Thyroid gland (tissue), 4 donors: ENCODE data around the gene RNF224. TPM values are rescaled to one million over a fixed set of nuclear protein-coding genes. Genes with fewer than 3 reads are reported as not detected.

Experiments used
- DNase-seq, 2 donors: peaks; one replicate each; pipeline ENCODE4 v3.0.0-alpha.2; 2019
- H3K27ac ChIP-seq, 3 donors: fragments of 200-600 bp; sonication (generic); 1 replicate in 2 of 3; 2 replicates in 1 of 3; pipeline ENCODE4 v1.5.1; 2016 to 2019; ENCODE audit warnings: mild to moderate bottlenecking in 1 of 3, moderate library complexity in 1 of 3
- H3K27me3 ChIP-seq: fragments of 200-600 bp; sonication (generic); one replicate; pipeline ENCODE4 v1.5.1; 2019
- H3K36me3 ChIP-seq, 2 donors: fragments of 200-600 bp; sonication (generic); one replicate each; pipeline ENCODE4 v1.5.1; 2016 to 2019
- H3K4me1 ChIP-seq, 2 donors: fragments of 200-600 bp; sonication (generic); one replicate each; pipeline ENCODE4 v1.5.1; 2017 to 2019
- H3K4me3 ChIP-seq, 3 donors: fragments of 200-600 bp; sonication (generic); replicated peaks in 1 of 3; 1 replicate in 2 of 3; 2 replicates in 1 of 3; pipeline ENCODE4 v1.5.1; 2016; ENCODE audit warnings: mild to moderate bottlenecking in 1 of 3
- H3K9me3 ChIP-seq: fragments of 200-600 bp; sonication (generic); one replicate; pipeline ENCODE4 v1.5.1; 2017
- POLR2A ChIP-seq, 2 donors: fragments of 450-650 bp; IDR thresholded peaks; one replicate each; pipeline ENCODE4 v1.6.1; 2017; ENCODE audit warnings: antibody characterized with exemption in 2 of 2, mild to moderate bottlenecking in 2 of 2, moderate library complexity in 1 of 2
- WGBS, 2 donors: methylation state at CpG; one replicate each; pipeline ENCODE4 v1.1.5; 2017; 5-methylcytosine and 5-hydroxymethylcytosine counted together
- intact Hi-C: fragments of 100-400 bp; cut with DNase I; formaldehyde crosslinking; loops from one replicate; pipeline ENCODE4 v1.15.1; 2023
- total RNA-seq, 4 donors: library from RNA; depleted of rRNA; stranded (reverse); fragments of >200 nt; gene quantifications; one replicate each; pipeline ENCODE4 v1.2.3, GENCODE V29; 2016
- TF ChIP-seq, protein P1 (sequence below), 6 experiments: fragments of 200-600 bp in 3 of 6; fragments of 450-650 bp in 3 of 6; sonication (generic) in 3 of 6; IDR thresholded peaks; one replicate each; pipeline ENCODE4 v1.5.1; 2016 to 2019; ENCODE audit warnings: antibody characterized with exemption in 6 of 6, mild to moderate bottlenecking in 2 of 6, inconsistent platforms in 1 of 6, moderate library complexity in 1 of 6

The RNF224 gene
- total RNA-seq, 4 donors from 2014 or later = 0.33 to 0.81 TPM; not detected in 2

GRCh38 chr9:137185921-137186320 lies 41.4 kb upstream of the RNF224 start:
- H3K9me3 ChIP-seq = no peaks in the 10 kb centered on the region
- no peak overlapping the region for H3K4me3 ChIP-seq
- intact Hi-C loops = loop anchor here (5.0 kb wide), 1 partner anchor 41 kb away; the partner anchor contains the start of genes CYSRT1 and RNF224
- TF ChIP-seq, protein P1, sequence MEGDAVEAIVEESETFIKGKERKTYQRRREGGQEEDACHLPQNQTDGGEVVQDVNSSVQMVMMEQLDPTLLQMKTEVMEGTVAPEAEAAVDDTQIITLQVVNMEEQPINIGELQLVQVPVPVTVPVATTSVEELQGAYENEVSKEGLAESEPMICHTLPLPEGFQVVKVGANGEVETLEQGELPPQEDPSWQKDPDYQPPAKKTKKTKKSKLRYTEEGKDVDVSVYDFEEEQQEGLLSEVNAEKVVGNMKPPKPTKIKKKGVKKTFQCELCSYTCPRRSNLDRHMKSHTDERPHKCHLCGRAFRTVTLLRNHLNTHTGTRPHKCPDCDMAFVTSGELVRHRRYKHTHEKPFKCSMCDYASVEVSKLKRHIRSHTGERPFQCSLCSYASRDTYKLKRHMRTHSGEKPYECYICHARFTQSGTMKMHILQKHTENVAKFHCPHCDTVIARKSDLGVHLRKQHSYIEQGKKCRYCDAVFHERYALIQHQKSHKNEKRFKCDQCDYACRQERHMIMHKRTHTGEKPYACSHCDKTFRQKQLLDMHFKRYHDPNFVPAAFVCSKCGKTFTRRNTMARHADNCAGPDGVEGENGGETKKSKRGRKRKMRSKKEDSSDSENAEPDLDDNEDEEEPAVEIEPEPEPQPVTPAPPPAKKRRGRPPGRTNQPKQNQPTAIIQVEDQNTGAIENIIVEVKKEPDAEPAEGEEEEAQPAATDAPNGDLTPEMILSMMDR (IDR thresholded peaks at IDR 0.05) = no peak
- TF ChIP-seq POLR2A (IDR thresholded peaks at IDR 0.05) = no peak
- no peaks in the 10 kb centered on the region for H3K27me3 ChIP-seq
- peaks cover 29 to 30% of the 10 kb centered on the region in 2 donors for H3K4me1 ChIP-seq
- H3K27ac ChIP-seq = no peak overlapping the region
- DNase-seq = no peak
- WGBS, 2 donors = 96 to 97% methylated on average over 8 to 19 of the region's 19 CpGs
- H3K36me3 ChIP-seq = peaks cover 33 to 54% of the 10 kb centered on the region in 2 donors

DNA sequence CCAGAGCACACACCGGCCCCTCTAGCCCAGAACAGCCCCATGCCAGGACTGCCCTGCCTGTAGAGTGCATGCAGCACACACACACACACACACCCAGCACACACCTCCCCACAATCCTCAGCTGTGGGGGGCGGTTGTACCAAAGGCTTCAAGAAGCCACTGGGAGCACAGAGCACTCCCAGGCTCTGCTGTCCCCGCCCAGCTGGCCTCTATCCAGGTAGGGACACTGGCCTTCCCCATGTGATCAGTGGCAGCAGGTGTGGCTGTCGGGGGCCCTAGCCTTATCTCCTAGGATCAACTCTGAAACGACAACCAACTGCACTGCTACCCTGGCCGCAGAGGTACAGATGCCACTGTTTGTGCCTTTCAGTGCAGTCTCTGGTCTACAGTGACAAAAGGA lies 40.9 kb upstream of the RNF224 start:
- DNase-seq = no peak
- peaks cover 29 to 30% of the 10 kb centered on the region in 2 donors for H3K4me1 ChIP-seq
- no peak overlapping the region for H3K27ac ChIP-seq
- H3K9me3 ChIP-seq = no peaks in the 10 kb centered on the region
- no peaks in the 10 kb centered on the region for H3K27me3 ChIP-seq
- H3K4me3 ChIP-seq = no peak overlapping the region
- intact Hi-C loops = loop anchor here (5.0 kb wide), 1 partner anchor 41 kb away; the partner anchor contains the start of genes CYSRT1 and RNF224
- WGBS, 2 donors = 49 to 88% methylated on average over 3 of the region's 6 CpGs
- TF ChIP-seq, protein P1 (IDR thresholded peaks at IDR 0.05) = no peak
- peaks cover 29 to 49% of the 10 kb centered on the region in 2 donors for H3K36me3 ChIP-seq

GRCh38 chr9:137187386-137187785 lies 39.9 kb upstream of the RNF224 start:
- no peaks in the 10 kb centered on the region for H3K9me3 ChIP-seq
- intact Hi-C loops = loop anchor here (5.0 kb wide), 1 partner anchor 40 kb away; the partner anchor contains the start of genes CYSRT1 and RNF224
- 77 to 85% methylated on average over 4 to 7 of the region's 15 CpGs for WGBS, 2 donors
- no peak for DNase-seq
- no peak overlapping the region for H3K27ac ChIP-seq
- no peak for TF ChIP-seq POLR2A (IDR thresholded peaks at IDR 0.05)
- TF ChIP-seq, protein P1 (IDR thresholded peaks at IDR 0.05) = no peak
- H3K27me3 ChIP-seq = no peaks in the 10 kb centered on the region
- peaks cover 29 to 30% of the 10 kb centered on the region in 2 donors for H3K4me1 ChIP-seq
- H3K36me3 ChIP-seq = peaks cover 27 to 39% of the 10 kb centered on the region in 2 donors
- H3K4me3 ChIP-seq = peak overlapping the region in 2 of 3 donors; percentile 70 to 90

- Histone ChIP-seq H3K36me3 (peaks cover 21 to 32% of the 10 kb centered on the region in 2 donors), H3K4me1 (peaks cover 29 to 30% of the 10 kb centered on the region in 2 donors), H3K4me3 (peak overlapping the region; percentile 70 to 90 (median 86)), H3K27ac (peak overlapping the region; percentile 70 to 88 (median 86)), H3K9me3 (no peaks in the 10 kb centered on the region), H3K27me3 (no peaks in the 10 kb centered on the region)
- 1% methylated on average over 24 to 28 of the region's 31 CpGs for WGBS, 2 donors
- TF ChIP-seq, protein P1 (IDR thresholded peaks at IDR 0.05) = no peak
- intact Hi-C loops = loop anchor here (5.0 kb wide), 1 partner anchor 39 kb away; the partner anchor contains the start of genes CYSRT1 and RNF224
- DNase-seq = no peak
These were observed 39.2 kb upstream of the RNF224 start for GRCh38 chr9:137188086-137188489.

DNA sequence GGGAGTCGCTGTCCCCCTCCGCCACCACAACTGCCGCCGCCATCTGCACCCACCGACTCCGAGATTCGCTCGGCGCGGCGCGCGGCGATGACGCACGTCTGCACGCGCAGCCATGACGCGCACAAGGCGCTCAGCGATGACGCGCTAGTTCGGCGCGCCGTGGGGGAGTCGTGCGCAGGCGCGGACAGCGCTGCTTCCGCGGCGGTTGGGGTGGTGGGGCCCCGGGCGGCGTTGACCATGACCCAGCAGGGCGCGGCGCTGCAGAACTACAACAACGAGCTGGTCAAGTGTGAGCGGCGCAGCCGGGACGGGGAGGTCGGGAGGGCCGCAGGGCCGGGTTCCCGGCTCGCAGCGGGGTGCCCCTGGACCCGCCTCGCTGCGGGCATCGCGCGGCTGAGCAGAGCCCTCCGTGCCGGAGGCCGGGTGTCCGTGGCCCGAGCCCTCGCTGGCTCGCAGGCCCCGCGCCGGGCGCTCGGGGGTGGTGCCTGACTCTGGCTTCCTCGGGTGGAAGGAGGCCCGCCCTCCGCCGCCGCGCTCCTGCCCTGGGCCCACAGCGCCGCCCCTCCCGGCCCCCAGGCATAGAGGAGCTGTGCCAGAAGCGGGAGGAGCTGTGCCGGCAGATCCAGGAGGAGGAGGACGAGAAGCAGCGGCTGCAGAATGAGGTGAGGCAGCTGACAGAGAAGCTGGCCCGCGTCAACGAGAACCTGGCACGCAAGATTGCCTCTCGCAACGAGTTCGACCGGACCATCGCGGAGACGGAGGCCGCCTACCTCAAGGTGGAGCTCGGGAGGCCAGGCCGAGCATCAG lies 38.6 kb upstream of the RNF224 start, which contains the start of the genes ANAPC2 and SSNA1:
TSS of gene ANAPC2 (minus strand) at position 71 of the 807 bp plus-strand sequence. CDS start at position 43, 28 bp downstream.
TSS of gene SSNA1 (plus strand) at position 187 of the 807 bp plus-strand sequence. CDS start at position 238, 51 bp downstream.
- peak; percentile 92 to 93 for DNase-seq
- WGBS, 2 donors = 0% methylated on average over 15 of the region's 98 CpGs; no CpG with 5 or more reads in 1 of the 2 donors
- peak; percentile 31 to 87 for TF ChIP-seq POLR2A (IDR thresholded peaks at IDR 0.05)
- TF ChIP-seq, protein P1 (IDR thresholded peaks at IDR 0.05) = peak in 2 of 6 experiments; percentile 28 to 53
- H3K4me1 ChIP-seq = peaks cover 29 to 30% of the 10 kb centered on the region in 2 donors
- peak within 1 kb of the TSS; percentile 70 to 90 (median 86) for H3K4me3 ChIP-seq
- intact Hi-C loops = loop anchor here (5.0 kb wide), 1 partner anchor 39 kb away; the partner anchor contains the start of genes CYSRT1 and RNF224
- H3K27me3 ChIP-seq = no peaks in the 10 kb centered on the region
- H3K36me3 ChIP-seq = peaks cover 15 to 26% of the 10 kb centered on the region in 2 donors
- no peaks in the 10 kb centered on the region for H3K9me3 ChIP-seq
- H3K27ac ChIP-seq = peak within 1 kb of the TSS; percentile 70 to 88 (median 86)
